ENCODE results near the gene ME3.

The ME3 gene

GRCh38 chr11:86460461-86461385, 211.7 kb downstream of the ME3 start:
- no peak overlapping the region for H2BK120ac ChIP-seq (ENCODE audit: low read depth, low read length)
- DNase-seq = peak; percentile 63
- H3K27me3 ChIP-seq (ENCODE audit: insufficient read depth, low read length, poor library complexity) = no peaks in the 10 kb centered on the region
- H3K36me3 ChIP-seq (ENCODE audit: control insufficient read depth, insufficient read depth, low read length) = no peaks in the 10 kb centered on the region
- H3K27ac ChIP-seq (ENCODE audit: low read depth, low read length) = no peak overlapping the region
- H3K4me3 ChIP-seq (ENCODE audit: low read length) = no peak overlapping the region
- no peaks in the 10 kb centered on the region for H3K79me1 ChIP-seq (ENCODE audit: low read length)
- no peaks in the 10 kb centered on the region for H3K79me2 ChIP-seq (ENCODE audit: control insufficient read depth, insufficient read depth, low read length)
- no peak overlapping the region for H4K8ac ChIP-seq (ENCODE audit: low read depth, low read length)
- no peak overlapping the region for H4K5ac ChIP-seq (ENCODE audit: low read length)
- H2AK5ac ChIP-seq (ENCODE audit: low read length) = no peak overlapping the region
- WGBS (ENCODE audit: extremely low coverage, insufficient coverage, low lambda C conversion rate) = no CpG with 5 or more reads among the region's 9 CpGs
- no peak overlapping the region for H3K23ac ChIP-seq (ENCODE audit: low read length)
- H3K9ac ChIP-seq (ENCODE audit: low read length) = no peak overlapping the region
- H3K56ac ChIP-seq (ENCODE audit: low read length) = no peak overlapping the region
- H2BK5ac ChIP-seq (ENCODE audit: low read length) = no peak overlapping the region
- no peak overlapping the region for H2BK15ac ChIP-seq (replicated peaks; ENCODE audit: low read depth)
- no peak overlapping the region for H3K18ac ChIP-seq (ENCODE audit: low read length)
- peaks cover 2% of the 10 kb centered on the region for H3K4me1 ChIP-seq (ENCODE audit: control insufficient read depth, low read depth, low read length)
- no peak overlapping the region for H3K4me2 ChIP-seq (ENCODE audit: low read length)
- H3K4ac ChIP-seq (ENCODE audit: low read depth, low read length) = no peak overlapping the region

- WGBS (ENCODE audit: extremely low coverage, insufficient coverage, low lambda C conversion rate) = no CpG with 5 or more reads among the region's 3 CpGs
- H3K36me3 ChIP-seq (ENCODE audit: control insufficient read depth, insufficient read depth, low read length) = no peaks in the 10 kb centered on the region
- no peaks in the 10 kb centered on the region for H3K79me2 ChIP-seq (ENCODE audit: control insufficient read depth, insufficient read depth, low read length)
- H3K4ac ChIP-seq (ENCODE audit: low read depth, low read length) = peak overlapping the region; percentile 63
- H3K79me1 ChIP-seq (ENCODE audit: low read length) = no peaks in the 10 kb centered on the region
- no peak overlapping the region for H2BK120ac ChIP-seq (ENCODE audit: low read depth, low read length)
- H2BK15ac ChIP-seq (replicated peaks; ENCODE audit: low read depth) = no peak overlapping the region
- peak; percentile 90 for DNase-seq
- no peak overlapping the region for H3K27ac ChIP-seq (ENCODE audit: low read depth, low read length)
- no peak overlapping the region for H4K8ac ChIP-seq (ENCODE audit: low read depth, low read length)
- H3K4me3 ChIP-seq (ENCODE audit: low read length) = no peak overlapping the region
- H2AK5ac ChIP-seq (ENCODE audit: low read length) = no peak overlapping the region
- no peak overlapping the region for H3K56ac ChIP-seq (ENCODE audit: low read length)
- no peak overlapping the region for H3K4me2 ChIP-seq (ENCODE audit: low read length)
- H3K9ac ChIP-seq (ENCODE audit: low read length) = no peak overlapping the region
- no peak overlapping the region for H3K18ac ChIP-seq (ENCODE audit: low read length)
- H4K5ac ChIP-seq (ENCODE audit: low read length) = no peak overlapping the region
- no peak overlapping the region for H3K23ac ChIP-seq (ENCODE audit: low read length)
- no peak overlapping the region for H2BK5ac ChIP-seq (ENCODE audit: low read length)
- H3K4me1 ChIP-seq (ENCODE audit: control insufficient read depth, low read depth, low read length) = peaks cover 2% of the 10 kb centered on the region
- H3K27me3 ChIP-seq (ENCODE audit: insufficient read depth, low read length, poor library complexity) = no peaks in the 10 kb centered on the region
Measured at GRCh38 chr11:86459682-86460460, 212.5 kb downstream of the ME3 start.

- Histone ChIP-seq H4K5ac (ENCODE audit: low read length) (no peak overlapping the region), H2AK5ac (ENCODE audit: low read length) (no peak overlapping the region)
Measured at GRCh38 chr11:86459002-86459385, 213.4 kb downstream of the ME3 start.

GRCh38 chr11:86458294-86459001, 214.0 kb downstream of the ME3 start:
- no peak overlapping the region for H3K56ac ChIP-seq (ENCODE audit: low read length)
- no peak overlapping the region for H4K5ac ChIP-seq (ENCODE audit: low read length)
- H3K4ac ChIP-seq (ENCODE audit: low read depth, low read length) = no peak overlapping the region
- WGBS (ENCODE audit: extremely low coverage, insufficient coverage, low lambda C conversion rate) = no CpG with 5 or more reads among the region's 5 CpGs
- no peak overlapping the region for H3K9ac ChIP-seq (ENCODE audit: low read length)
- no peak overlapping the region for H2BK120ac ChIP-seq (ENCODE audit: low read depth, low read length)
- no peak overlapping the region for H4K8ac ChIP-seq (ENCODE audit: low read depth, low read length)
- H3K79me1 ChIP-seq (ENCODE audit: low read length) = no peaks in the 10 kb centered on the region
- H3K18ac ChIP-seq (ENCODE audit: low read length) = no peak overlapping the region
- no peaks in the 10 kb centered on the region for H3K27me3 ChIP-seq (ENCODE audit: insufficient read depth, low read length, poor library complexity)
- H3K27ac ChIP-seq (ENCODE audit: low read depth, low read length) = no peak overlapping the region
- no peak overlapping the region for H2BK5ac ChIP-seq (ENCODE audit: low read length)
- H3K4me3 ChIP-seq (ENCODE audit: low read length) = no peak overlapping the region
- H2BK15ac ChIP-seq (replicated peaks; ENCODE audit: low read depth) = no peak overlapping the region
- H3K36me3 ChIP-seq (ENCODE audit: control insufficient read depth, insufficient read depth, low read length) = no peaks in the 10 kb centered on the region
- no peak overlapping the region for H2AK5ac ChIP-seq (ENCODE audit: low read length)
- H3K4me1 ChIP-seq (ENCODE audit: control insufficient read depth, low read depth, low read length) = peaks cover 2% of the 10 kb centered on the region
- no peak for DNase-seq
- no peak overlapping the region for H3K4me2 ChIP-seq (ENCODE audit: low read length)
- H3K79me2 ChIP-seq (ENCODE audit: control insufficient read depth, insufficient read depth, low read length) = no peaks in the 10 kb centered on the region
- H3K23ac ChIP-seq (ENCODE audit: low read length) = no peak overlapping the region

More at GRCh38 chr11:86459002-86459385, 213.4 kb downstream of the ME3 start:
- no peak overlapping the region for H3K4ac ChIP-seq (ENCODE audit: low read depth, low read length)
- no peak overlapping the region for H4K8ac ChIP-seq (ENCODE audit: low read depth, low read length)
- no peak overlapping the region for H3K23ac ChIP-seq (ENCODE audit: low read length)
- H3K36me3 ChIP-seq (ENCODE audit: control insufficient read depth, insufficient read depth, low read length) = no peaks in the 10 kb centered on the region
- no peaks in the 10 kb centered on the region for H3K79me2 ChIP-seq (ENCODE audit: control insufficient read depth, insufficient read depth, low read length)
- H3K27me3 ChIP-seq (ENCODE audit: insufficient read depth, low read length, poor library complexity) = no peaks in the 10 kb centered on the region
- no peak overlapping the region for H2BK5ac ChIP-seq (ENCODE audit: low read length)
- peaks cover 2% of the 10 kb centered on the region for H3K4me1 ChIP-seq (ENCODE audit: control insufficient read depth, low read depth, low read length)
- H3K79me1 ChIP-seq (ENCODE audit: low read length) = no peaks in the 10 kb centered on the region
- WGBS (ENCODE audit: extremely low coverage, insufficient coverage, low lambda C conversion rate) = no CpG with 5 or more reads among the region's 1 CpG
- H2BK15ac ChIP-seq (replicated peaks; ENCODE audit: low read depth) = no peak overlapping the region
- no peak overlapping the region for H3K4me2 ChIP-seq (ENCODE audit: low read length)
- H3K9ac ChIP-seq (ENCODE audit: low read length) = no peak overlapping the region
- H3K27ac ChIP-seq (ENCODE audit: low read depth, low read length) = no peak overlapping the region
- no peak overlapping the region for H2BK120ac ChIP-seq (ENCODE audit: low read depth, low read length)
- no peak overlapping the region for H3K4me3 ChIP-seq (ENCODE audit: low read length)
- no peak overlapping the region for H3K18ac ChIP-seq (ENCODE audit: low read length)
- no peak for DNase-seq
- H3K56ac ChIP-seq (ENCODE audit: low read length) = no peak overlapping the region

- no peaks in the 10 kb centered on the region for H3K79me2 ChIP-seq (ENCODE audit: control insufficient read depth, insufficient read depth, low read length)
- no peak overlapping the region for H2BK120ac ChIP-seq (ENCODE audit: low read depth, low read length)
- no peak overlapping the region for H3K23ac ChIP-seq (ENCODE audit: low read length)
- no peak overlapping the region for H3K4me3 ChIP-seq (ENCODE audit: low read length)
- H4K8ac ChIP-seq (ENCODE audit: low read depth, low read length) = no peak overlapping the region
- H3K27ac ChIP-seq (ENCODE audit: low read depth, low read length) = no peak overlapping the region
- peak; percentile 91 for DNase-seq
- H3K4ac ChIP-seq (ENCODE audit: low read depth, low read length) = no peak overlapping the region
- H3K4me1 ChIP-seq (ENCODE audit: control insufficient read depth, low read depth, low read length) = peaks cover 2% of the 10 kb centered on the region
- H3K18ac ChIP-seq (ENCODE audit: low read length) = no peak overlapping the region
- H3K27me3 ChIP-seq (ENCODE audit: insufficient read depth, low read length, poor library complexity) = no peaks in the 10 kb centered on the region
- no CpG with 5 or more reads among the region's 9 CpGs for WGBS (ENCODE audit: extremely low coverage, insufficient coverage, low lambda C conversion rate)
- H2BK5ac ChIP-seq (ENCODE audit: low read length) = peak overlapping the region; percentile 10
- H3K36me3 ChIP-seq (ENCODE audit: control insufficient read depth, insufficient read depth, low read length) = no peaks in the 10 kb centered on the region
- peak overlapping the region; percentile 1 for H3K9ac ChIP-seq (ENCODE audit: low read length)
- H2AK5ac ChIP-seq (ENCODE audit: low read length) = no peak overlapping the region
- no peak overlapping the region for H3K4me2 ChIP-seq (ENCODE audit: low read length)
- no peaks in the 10 kb centered on the region for H3K79me1 ChIP-seq (ENCODE audit: low read length)
- no peak overlapping the region for H2BK15ac ChIP-seq (replicated peaks; ENCODE audit: low read depth)
- H4K5ac ChIP-seq (ENCODE audit: low read length) = no peak overlapping the region
- peak overlapping the region; percentile 79 for H3K56ac ChIP-seq (ENCODE audit: low read length)
Measured at GRCh38 chr11:86456075-86456939, 216.1 kb downstream of the ME3 start.

Data from mesendoderm (in vitro differentiated cells).